G401.6 (cell line): Measurements from ENCODE around the gene NMUR2.

ENCODE experiments used
- FAIRE-seq: peaks from 2 replicates; lab custom pipeline; 2012; peaks lifted over from hg19 to GRCh38; lab: Jason Lieb, UNC

The NMUR2 gene

DNA sequence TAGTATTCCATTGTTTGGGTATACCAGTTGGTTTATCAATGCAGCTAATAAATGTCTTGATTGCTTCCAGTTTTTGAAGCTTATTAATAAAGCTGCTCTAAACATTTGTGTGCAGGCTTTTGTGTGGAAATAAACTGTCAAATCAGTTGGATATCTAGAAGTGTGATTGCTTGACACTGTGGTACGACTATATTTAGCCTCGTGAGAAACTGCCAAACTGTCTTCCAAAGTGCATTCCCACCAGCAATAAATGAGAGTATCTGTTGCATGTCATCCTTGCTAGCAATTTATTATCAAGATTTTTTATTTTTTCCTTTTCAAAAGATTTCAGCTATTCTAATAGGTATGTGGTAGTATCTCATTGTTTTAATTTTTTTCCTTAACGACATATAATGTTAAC lies 37.5 kb downstream of the NMUR2 start:
- FAIRE-seq = no peak

DNA sequence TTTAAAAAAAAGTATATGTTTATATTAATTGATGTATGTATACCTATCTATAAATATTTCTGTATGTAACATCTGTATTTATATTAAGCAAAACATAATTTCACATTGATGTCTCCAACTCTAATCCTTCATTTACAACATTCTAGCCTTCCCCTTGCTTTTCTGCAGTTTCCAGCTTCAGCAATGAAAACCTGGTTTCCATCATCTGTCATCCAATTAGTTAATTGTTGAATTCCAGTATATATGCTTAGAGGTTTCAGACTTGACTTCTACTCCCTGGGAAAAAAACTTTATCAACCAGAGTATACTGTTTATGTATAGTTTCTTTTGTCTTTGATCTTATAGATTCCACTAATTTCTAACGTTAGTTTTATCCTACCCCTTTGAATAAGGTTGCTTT lies 38.4 kb downstream of the NMUR2 start:
- no peak for FAIRE-seq

GRCh38 chr5:152364899-152365298 lies 40.2 kb downstream of the NMUR2 start:
- no peak for FAIRE-seq

DNA sequence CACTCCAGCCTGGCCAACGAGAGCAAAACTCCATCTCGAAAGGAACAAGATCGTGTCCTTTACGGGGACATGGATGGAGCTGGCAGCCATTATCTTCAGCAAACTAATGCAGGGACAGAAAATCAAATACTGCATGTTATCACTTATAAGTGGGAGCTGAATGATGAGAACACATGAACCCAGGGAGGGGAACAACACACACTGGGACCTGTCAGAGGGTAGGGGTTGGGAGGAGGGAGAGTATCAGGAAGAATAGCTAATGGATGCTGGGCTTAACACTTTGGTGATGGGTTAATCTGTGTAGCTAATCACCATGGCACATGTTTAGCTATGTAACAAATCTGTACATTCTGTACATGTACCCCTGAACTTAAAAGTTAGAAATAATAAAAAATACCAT lies 40.9 kb downstream of the NMUR2 start:
- FAIRE-seq = no peak

- no peak for FAIRE-seq
Measured at GRCh38 chr5:152358861-152359568, 46.1 kb downstream of the NMUR2 start.

DNA sequence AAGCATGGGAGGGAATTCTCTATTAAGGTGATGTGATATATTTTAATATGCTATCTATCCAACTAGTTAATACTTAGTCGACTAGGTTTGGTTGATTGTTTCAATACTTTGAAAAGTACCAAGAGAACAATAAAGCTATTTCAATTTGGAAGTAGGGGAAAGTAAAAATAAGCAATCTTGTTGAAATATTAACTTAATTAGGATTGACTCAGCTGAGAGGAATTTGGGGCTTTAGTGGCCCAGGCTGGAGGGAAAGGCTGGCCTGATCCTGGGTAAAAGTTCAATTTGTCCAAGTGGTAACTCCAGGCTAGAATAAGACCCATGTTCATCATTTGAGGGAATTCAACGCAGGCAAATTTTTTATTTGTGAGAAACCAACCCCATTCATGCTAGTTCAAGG lies 48.6 kb downstream of the NMUR2 start:
- FAIRE-seq = no peak

DNA sequence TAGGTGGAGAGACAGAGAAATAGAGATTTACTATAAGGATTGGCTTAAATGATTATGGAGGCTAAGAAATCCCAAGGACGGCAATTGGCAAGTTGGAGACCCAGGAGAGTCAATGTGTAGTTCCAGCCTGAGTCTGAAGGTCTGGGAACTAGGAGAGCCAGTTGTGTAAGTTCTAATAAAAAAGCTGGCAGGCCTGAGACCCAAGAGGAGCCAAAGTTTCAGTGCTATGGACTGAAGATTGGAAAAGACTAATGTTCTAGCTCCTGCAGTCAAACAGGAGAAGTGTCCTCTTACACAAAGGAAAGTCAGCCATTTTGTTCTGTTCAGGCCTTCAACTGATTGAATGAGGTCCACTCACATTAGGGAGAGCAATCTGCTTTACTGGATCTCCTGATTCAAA lies 50.0 kb downstream of the NMUR2 start:
- no peak for FAIRE-seq

- FAIRE-seq = no peak
Measured at GRCh38 chr5:152353001-152353400, 52.1 kb downstream of the NMUR2 start.

GRCh38 chr5:152349683-152350526 lies 55.2 kb downstream of the NMUR2 start:
- FAIRE-seq = no peak
